ENCODE measurements around the gene HSD17B7.
"Not testable (repeated sequence)": the region's sequence is repeated elsewhere in the genome, so short reads cannot be mapped to it uniquely, and the experiment has no call there.

HSD17B7 gene

DNA sequence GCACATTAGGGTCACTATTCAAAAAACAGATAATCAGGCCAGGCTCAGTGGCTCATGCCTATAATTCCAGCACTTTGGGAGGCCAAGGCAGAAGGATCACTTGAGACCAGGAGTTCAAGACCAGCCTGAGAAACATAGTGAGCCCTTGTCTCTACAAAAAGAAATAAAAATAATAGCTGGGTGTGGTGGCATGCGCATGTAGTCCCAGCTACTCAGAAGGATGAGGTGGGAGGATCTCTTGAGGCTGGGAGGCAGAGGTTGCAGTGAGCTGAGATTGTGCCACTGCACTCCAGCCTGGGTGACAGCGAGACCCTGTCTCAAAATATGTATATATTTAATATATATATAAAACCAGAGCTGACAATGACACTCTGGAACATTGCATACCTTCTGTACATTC is 21.9 kb downstream of the HSD17B7 start:
- DNase-seq (ENCODE audit: low read depth in 3 of 3), result not testable (repeated sequence)

- DNase-seq (ENCODE audit: low read depth in 3 of 3), result not testable (repeated sequence)
Observed at GRCh38 chr1:162818136-162818535, 27.6 kb downstream of the HSD17B7 start.

DNA sequence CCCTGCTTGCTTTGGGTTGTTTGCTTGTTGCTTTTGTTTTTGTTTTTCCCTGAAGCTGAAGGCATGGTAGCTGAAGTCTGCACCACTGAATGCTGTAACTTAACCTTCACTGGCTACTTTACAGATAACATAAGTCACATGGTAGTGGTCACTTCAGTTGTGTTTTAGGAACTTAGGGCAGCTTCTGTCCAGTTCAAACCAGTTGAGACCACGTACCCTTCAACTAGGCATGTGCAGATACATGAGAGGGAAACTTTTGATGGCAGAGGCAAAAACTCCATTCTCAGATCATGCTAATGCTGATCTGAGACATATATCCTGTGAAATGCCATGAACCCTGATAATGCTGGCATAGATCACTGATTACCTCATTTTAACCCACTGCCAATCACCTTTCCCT is 28.2 kb downstream of the HSD17B7 start:
- DNase-seq (ENCODE audit: low read depth in 3 of 3), result not testable (repeated sequence)

DNA sequence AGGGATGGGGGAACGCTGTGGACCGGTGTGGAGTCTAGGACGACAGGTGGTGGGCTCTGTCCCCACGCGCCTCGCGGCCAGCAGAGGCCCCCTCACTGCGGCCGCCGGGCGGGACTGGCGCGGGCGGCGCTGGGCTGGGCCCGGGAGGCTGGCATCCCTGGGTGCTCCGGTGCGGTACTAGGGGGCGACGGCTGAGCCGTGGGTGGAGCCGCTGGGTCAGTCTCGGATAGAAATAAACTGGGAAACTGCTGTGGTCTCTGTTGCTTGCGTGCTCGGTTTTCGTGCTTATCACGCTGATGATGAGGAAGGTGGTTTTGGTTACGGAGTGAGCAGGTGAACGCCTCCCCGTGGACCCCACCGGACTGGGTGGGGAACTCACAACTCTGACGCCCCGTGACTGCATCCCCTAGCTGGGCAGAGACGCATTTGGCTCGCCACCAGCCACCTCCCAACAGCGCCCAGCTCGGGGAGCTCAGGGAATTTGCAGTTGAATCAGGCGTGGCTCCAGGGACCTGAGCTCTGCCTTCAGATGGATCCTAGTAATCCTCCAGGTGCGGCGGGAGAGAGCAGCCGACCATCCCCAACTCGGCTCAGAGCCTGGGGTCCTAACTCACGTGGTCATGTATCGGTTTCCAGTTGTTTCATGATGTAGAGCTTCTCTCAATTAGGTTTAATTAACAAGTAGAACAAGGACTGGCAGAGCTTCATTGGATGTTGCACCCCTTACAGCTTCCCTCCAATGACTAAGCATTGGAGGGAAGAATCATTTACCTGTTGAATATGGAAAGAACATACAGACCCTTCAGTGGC is 32.1 kb downstream of the HSD17B7 start:
- DNase-seq (ENCODE audit: low read depth in 3 of 3), result no peak

DNA sequence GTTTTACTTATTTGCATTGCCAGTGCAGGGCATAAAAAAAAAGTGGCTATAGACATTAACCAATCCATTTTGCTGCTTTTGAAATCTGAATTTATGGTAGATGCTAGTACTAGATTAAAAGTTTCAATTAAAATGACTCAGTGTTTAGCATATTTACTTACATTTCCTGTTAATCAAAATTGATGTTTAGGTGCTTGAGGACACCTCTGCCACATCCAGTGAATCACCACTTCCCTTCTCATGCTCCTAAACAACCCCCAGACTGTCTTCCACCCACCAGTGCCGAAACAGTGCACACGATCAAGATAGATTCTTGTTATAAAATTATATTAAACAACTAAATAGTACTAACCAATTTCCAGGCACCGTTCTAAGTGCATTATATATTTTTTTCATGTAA is 32.7 kb downstream of the HSD17B7 start:
- DNase-seq (ENCODE audit: low read depth in 3 of 3), result no peak

DNA sequence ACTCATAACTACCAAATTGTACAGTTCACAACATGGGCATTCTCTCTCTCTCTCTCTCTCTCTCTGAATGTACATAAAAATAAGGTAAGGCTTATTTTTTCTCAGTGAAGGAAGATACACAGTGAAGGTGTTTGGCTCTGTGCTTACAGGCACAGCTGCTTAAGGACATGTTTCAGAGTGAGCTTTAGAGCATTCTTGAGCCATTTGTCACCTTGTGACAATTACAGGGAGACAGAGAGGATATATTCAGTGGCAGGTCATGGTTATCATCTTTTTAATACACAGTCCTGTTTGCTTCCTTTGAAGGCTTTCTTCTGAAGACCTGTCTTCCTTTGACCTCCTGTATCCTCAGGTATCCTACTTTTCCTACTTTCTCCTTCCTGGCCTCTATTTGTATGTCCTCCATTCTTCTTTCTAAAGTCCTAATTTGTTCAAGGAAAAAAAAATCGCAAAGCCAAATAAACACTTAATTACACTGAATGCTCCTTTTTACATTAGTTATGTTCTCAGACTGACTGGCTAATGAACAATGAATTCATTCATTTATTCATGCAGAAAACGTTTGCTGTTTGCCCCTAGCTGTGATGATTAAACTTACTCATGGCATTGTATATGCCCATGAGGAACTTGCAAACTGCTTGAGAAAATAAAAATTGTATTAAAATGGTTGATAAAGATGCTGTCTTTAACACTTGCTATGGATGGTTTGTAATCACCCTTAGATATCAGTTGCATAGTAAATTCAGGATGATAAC is 33.4 kb downstream of the HSD17B7 start:
- no peak for DNase-seq (ENCODE audit: low read depth in 3 of 3)

GRCh38 chr1:162829268-162829667 is 38.8 kb downstream of the HSD17B7 start:
- no peak for DNase-seq (ENCODE audit: low read depth in 3 of 3)

GRCh38 chr1:162832470-162832869 is 42.0 kb downstream of the HSD17B7 start:
- DNase-seq (ENCODE audit: low read depth in 3 of 3), result no peak

GRCh38 chr1:162835157-162835899 is 44.8 kb downstream of the HSD17B7 start:
- no peak for DNase-seq (ENCODE audit: low read depth in 3 of 3)

GRCh38 chr1:162838863-162839262 is 48.4 kb downstream of the HSD17B7 start:
- DNase-seq (ENCODE audit: low read depth in 3 of 3), result no peak

GRCh38 chr1:162840250-162840839 is 49.8 kb downstream of the HSD17B7 start:
- no peak for DNase-seq (ENCODE audit: low read depth in 3 of 3)

DNA sequence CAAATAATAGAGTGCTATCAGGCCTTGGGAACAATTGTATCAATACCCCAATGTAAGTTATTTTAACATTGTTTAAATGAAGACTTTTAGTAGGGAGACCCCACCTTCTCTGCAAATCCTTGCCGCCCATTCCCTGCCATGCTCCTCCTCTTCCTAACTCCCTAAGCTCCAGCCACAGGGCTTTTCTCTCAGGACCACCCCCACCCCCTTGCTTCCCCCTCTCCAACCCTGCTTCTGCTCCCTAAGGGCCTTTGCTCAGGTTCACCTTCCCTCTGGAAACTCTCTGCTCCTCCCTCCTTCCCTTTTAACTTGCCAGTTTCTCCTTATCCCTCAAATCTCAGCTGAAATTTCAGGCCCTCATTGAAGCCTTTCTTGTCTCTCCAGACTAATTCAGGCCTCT is 53.7 kb downstream of the HSD17B7 start:
- DNase-seq (ENCODE audit: low read depth in 3 of 3), result no peak

DNA sequence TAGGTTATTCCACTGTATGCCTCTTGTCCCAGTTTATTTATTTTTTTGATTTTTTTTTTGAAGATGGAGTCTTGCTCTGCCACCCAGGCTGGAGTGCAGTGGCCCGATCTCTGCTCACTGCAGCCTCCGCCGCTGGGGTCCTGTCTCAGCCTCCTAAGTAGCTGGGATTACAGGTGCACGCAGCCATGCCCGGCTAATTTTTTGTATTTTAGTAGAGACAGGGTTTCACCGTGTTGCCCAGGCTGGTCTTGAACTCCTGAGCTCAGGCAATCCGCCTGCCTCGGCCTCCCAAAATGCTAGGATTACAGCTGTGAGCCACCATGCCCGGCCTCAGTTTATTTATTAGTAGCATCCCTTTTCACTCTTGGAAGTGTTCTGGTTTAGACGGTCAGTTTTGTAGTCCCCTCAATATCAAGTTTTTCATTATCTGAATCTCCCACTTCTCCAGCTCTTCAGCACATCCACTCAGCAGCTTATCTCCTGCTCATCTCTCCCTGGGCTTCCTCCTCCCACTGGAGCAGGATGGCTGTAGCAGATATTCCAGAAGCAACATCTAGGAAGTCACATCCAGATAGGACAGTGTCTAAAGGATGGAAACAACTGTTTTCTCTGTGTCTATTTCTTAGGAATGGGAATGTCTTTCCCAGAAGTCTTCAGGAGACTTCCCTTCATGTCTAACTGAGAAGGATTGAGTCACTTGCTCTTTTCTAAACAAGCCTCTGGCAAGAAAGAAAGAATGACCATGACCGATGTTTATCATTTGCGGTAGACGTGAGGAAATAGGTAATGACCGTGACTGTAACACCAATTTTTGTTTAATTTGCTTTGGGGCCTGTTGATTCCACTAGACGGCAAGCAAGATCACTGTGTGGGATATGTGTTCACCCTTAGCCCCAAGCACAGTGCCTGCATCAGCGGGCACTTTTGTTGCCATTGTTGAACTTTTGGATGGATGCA is 56.0 kb downstream of the HSD17B7 start:
- no peak for DNase-seq (ENCODE audit: low read depth in 3 of 3)

- peak; percentile 49 to 80 (median 80) for DNase-seq (ENCODE audit: low read depth in 3 of 3)
Observed at GRCh38 chr1:162847839-162848453, 57.4 kb downstream of the HSD17B7 start.

DNA sequence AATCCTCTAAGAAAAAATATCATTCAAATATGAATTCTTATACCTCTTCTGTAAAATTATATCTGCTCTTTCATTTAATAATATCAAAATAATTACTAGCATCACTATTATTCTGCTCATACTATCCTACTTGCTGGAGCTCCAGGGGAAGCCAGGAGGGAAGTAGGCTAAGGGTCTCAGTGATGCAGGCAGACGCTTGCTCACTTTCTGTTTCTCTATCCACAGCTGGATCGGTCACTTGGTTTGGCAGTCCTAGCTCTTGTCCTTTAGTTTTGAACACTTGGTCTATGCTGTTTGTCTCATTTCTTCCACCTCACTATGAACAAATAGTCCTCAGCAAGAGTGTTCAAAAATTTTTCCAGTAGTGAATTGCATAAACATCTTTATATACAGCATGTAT is 59.2 kb downstream of the HSD17B7 start:
- no peak for DNase-seq (ENCODE audit: low read depth in 3 of 3)

- DNase-seq (ENCODE audit: low read depth in 3 of 3), result no peak
Observed at GRCh38 chr1:162851341-162851740, 60.8 kb downstream of the HSD17B7 start.

GRCh38 chr1:162854245-162854882 is 63.9 kb downstream of the HSD17B7 start:
- peak; percentile 24 to 34 (median 25) for DNase-seq (ENCODE audit: low read depth in 3 of 3)

- no peak for DNase-seq (ENCODE audit: low read depth in 3 of 3)
Observed at GRCh38 chr1:162855461-162856150, 65.1 kb downstream of the HSD17B7 start.

DNA sequence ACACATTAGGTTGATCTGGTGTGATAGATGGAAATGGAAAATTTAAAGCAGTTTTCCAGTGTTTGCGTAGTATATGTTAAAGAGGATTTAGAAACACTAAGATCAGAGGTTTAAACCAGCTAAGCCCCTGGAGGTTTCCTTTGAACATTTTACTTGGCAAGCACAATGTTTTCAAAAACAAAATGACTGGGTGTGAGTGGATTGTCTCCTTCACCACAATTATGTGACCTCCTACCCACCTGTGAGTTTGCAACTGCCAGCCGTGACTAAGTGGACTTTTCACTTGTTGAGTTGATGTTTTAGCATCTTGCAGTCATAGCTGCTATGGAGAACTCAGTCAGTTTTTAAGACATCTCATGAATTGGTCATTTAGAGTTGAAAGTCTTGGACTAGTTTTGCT is 65.8 kb downstream of the HSD17B7 start:
- no peak for DNase-seq (ENCODE audit: low read depth in 3 of 3)
